K562 (cell line): ENCODE results near the gene DKK3. TPM values are rescaled to one million over a fixed set of nuclear protein-coding genes. Genes with fewer than 3 reads are reported as not detected.

Source experiments
- ATAC-seq: fragments of 200-7000 bp; cut with Tn5 transposase; 3 replicates; pipeline ENCODE4 v1.9.1; 2020; ENCODE audit warnings: moderate library complexity
- BruUV-seq: library from RNA; stranded (reverse); fragments of 400-500 nt; replicated peaks from 2 replicates; lab custom pipeline; 2021; lab: Mats Ljungman, UMichigan
- CTCF ChIA-PET: fragments of 300-600 bp; formaldehyde crosslinking; extraction: SDS; loops from one replicate; lab custom pipeline; 2021; ENCODE audit warnings: low intra/inter-chr PET ratio; lab: Yijun Ruan, JAX
- POLR2A ChIA-PET: fragments of 300-600, 350-650 bp; sonication (Branson Sonifier 250); formaldehyde crosslinking; extraction: SDS; loops from one replicate; lab custom pipeline; 2021; ENCODE audit warnings: antibody characterized with exemption, inconsistent platforms; lab: Yijun Ruan, JAX
- DNase-seq, 4 experiments: peaks; one replicate each; pipeline versions ENCODE4 v3.0.0 to v3.0.0-alpha.2; 2011 to 2018; ENCODE audit warnings: low spot score in 3 of 4, mixed read lengths in 3 of 4; ENCODE audit errors: extremely low read depth in 1 of 4
- FAIRE-seq: peaks from 2 replicates; lab custom pipeline; 2011; peaks lifted over from hg19 to GRCh38; lab: Jason Lieb, UNC
- H2AFZ ChIP-seq: 2 replicates; pipeline ENCODE4 v1.6.0; 2011; ENCODE audit warnings: low read depth, low read length, control low read depth, inconsistent platforms
- H3K27ac ChIP-seq: fragments of 200-600 bp; 3 replicates; pipeline ENCODE4 v1.8.0; 2011; ENCODE audit warnings: low read depth, mild to moderate bottlenecking, control low read depth, inconsistent platforms, low read length, moderate library complexity, mixed read lengths; ENCODE audit errors: extremely low read depth
- H3K27me3 ChIP-seq, 2 experiments: fragments of 300-600 bp in 1 of 2; 2 replicates in 1 of 2; 3 replicates in 1 of 2; pipeline versions ENCODE4 v1.6.0 to v1.8.0; 2011; ENCODE audit warnings: inconsistent platforms in 2 of 2, low read length in 2 of 2, mild to moderate bottlenecking in 1 of 2, mixed read lengths in 1 of 2, moderate library complexity in 1 of 2; ENCODE audit not compliant: control insufficient read depth in 2 of 2, insufficient read depth in 2 of 2
- H3K36me3 ChIP-seq: fragments of 300-600 bp; 3 replicates; pipeline ENCODE4 v1.8.0; 2011; ENCODE audit warnings: mild to moderate bottlenecking, low read length, inconsistent platforms; ENCODE audit not compliant: control insufficient read depth, insufficient read depth
- H3K4me1 ChIP-seq, 2 experiments: fragments of 200-600 bp in 1 of 2; replicated peaks in 1 of 2; 2 replicates in 1 of 2; 3 replicates in 1 of 2; pipeline versions ENCODE4 v1.5.1 to v1.8.0; 2011; ENCODE audit warnings: inconsistent platforms in 2 of 2, low read length in 2 of 2, mild to moderate bottlenecking in 1 of 2, mixed read lengths in 1 of 2, moderate library complexity in 1 of 2; ENCODE audit not compliant: control insufficient read depth in 2 of 2, insufficient read depth in 2 of 2
- H3K4me2 ChIP-seq: 2 replicates; pipeline ENCODE4 v1.6.1; 2011; ENCODE audit warnings: low read length, control low read depth, inconsistent platforms, mixed read lengths; ENCODE audit not compliant: insufficient read depth
- H3K4me3 ChIP-seq: fragments of 200-600 bp; sonication (generic), shearing (Covaris generic); 2 replicates; pipeline ENCODE4 v1.5.1; 2016; ENCODE audit warnings: control low read depth, inconsistent platforms
- H3K79me2 ChIP-seq: fragments of 200-600 bp; 3 replicates; pipeline ENCODE4 v1.8.0; 2011; ENCODE audit warnings: low read length, inconsistent platforms; ENCODE audit not compliant: control insufficient read depth, insufficient read depth
- H3K9ac ChIP-seq, 2 experiments: 2 replicates each; pipeline versions ENCODE4 v1.6.0 to v1.6.1; 2011; ENCODE audit warnings: low read depth in 2 of 2, low read length in 2 of 2, control low read depth in 1 of 2, inconsistent platforms in 1 of 2, mild to moderate bottlenecking in 1 of 2, mixed read lengths in 1 of 2; ENCODE audit not compliant: insufficient read depth in 1 of 2
- H3K9me1 ChIP-seq: one replicate; pipeline ENCODE4 v1.6.0; 2011; ENCODE audit warnings: inconsistent platforms, mild to moderate bottlenecking, low read length, moderate library complexity; ENCODE audit not compliant: control insufficient read depth, insufficient read depth
- H3K9me3 ChIP-seq: replicated peaks from 2 replicates; pipeline ENCODE4 v1.5.1; 2011; ENCODE audit warnings: low read depth, low read length, inconsistent platforms; ENCODE audit not compliant: control insufficient read depth, insufficient read depth
- H4K20me1 ChIP-seq: replicated peaks from 2 replicates; pipeline ENCODE4 v1.6.1; 2011; ENCODE audit warnings: low read length, inconsistent platforms, mixed read lengths; ENCODE audit not compliant: control insufficient read depth, insufficient read depth
- MYC ChIP-seq, 2 experiments: fragments of 250-450 bp in 1 of 2; sonication (Bioruptor Pico) in 1 of 2; IDR thresholded peaks; 2 replicates each; pipeline versions ENCODE4 v1.5.1 to v1.6.1; 2012 to 2021; ENCODE audit warnings: low read depth in 2 of 2, borderline replicate concordance in 1 of 2, improper control_type of control experiment in 1 of 2, low read length in 1 of 2, mild to moderate bottlenecking in 1 of 2, moderate library complexity in 1 of 2
- WGBS: fragments of 100-300 bp; shearing (Covaris generic); methylation state at CpG from one replicate; pipeline ENCODE4 v1.1.6; 2016; ENCODE audit warnings: low coverage, mixed read lengths; ENCODE audit not compliant: insufficient coverage; ENCODE audit errors: missing lambda C conversion rate; 5-methylcytosine and 5-hydroxymethylcytosine counted together
- in situ Hi-C: fragments of 300-500 bp; cut with MboI; formaldehyde crosslinking; loops from 4 replicates; pipeline ENCODE4 v1.15.0; 2018; ENCODE audit warnings: inconsistent platforms, mixed read lengths
- intact Hi-C: fragments of 100-400 bp; cut with micrococcal nuclease; formaldehyde crosslinking; loops from 2 replicates; pipeline ENCODE4 v1.14.2; 2022
- polyA plus RNA-seq, 8 experiments: library from polyadenylated mRNA; depleted of rRNA in 4 of 8; stranded (reverse) in 5 of 8; unstranded in 3 of 8; fragments of >200 nt; fragmentation: Nextera tagmentation in 2 of 8; fragmentation: Illumina TruSeq in 1 of 8; extraction: Ambion mirVana in 2 of 8; extraction: Trizol in 1 of 8; gene quantifications; 2 replicates each; pipeline versions ENCODE4 v1.2.1 to v1.2.3, GENCODE V29; 2011 to 2014; ENCODE audit warnings: inconsistent platforms in 1 of 8, missing spikeins in 1 of 8
- total RNA-seq, 7 experiments: library from RNA; depleted of rRNA in 6 of 7; stranded (reverse); fragments of >200 nt in 6 of 7; fragmentation: Illumina TruSeq in 2 of 7; extraction: Trizol in 2 of 7; gene quantifications; 2 replicates each; pipeline versions ENCODE4 v1.2.1 to v1.2.3, GENCODE V29; 2011 to 2021; ENCODE audit warnings: low replicate concordance in 1 of 7

The DKK3 gene
- total and polyA plus RNA-seq, 9 of the 15 experiments (the other 6 are each of a cell fraction or from before 2014, with no cell fraction given), result 0.14 to 0.85 (median 0.38) TPM; not detected in 6

DNA sequence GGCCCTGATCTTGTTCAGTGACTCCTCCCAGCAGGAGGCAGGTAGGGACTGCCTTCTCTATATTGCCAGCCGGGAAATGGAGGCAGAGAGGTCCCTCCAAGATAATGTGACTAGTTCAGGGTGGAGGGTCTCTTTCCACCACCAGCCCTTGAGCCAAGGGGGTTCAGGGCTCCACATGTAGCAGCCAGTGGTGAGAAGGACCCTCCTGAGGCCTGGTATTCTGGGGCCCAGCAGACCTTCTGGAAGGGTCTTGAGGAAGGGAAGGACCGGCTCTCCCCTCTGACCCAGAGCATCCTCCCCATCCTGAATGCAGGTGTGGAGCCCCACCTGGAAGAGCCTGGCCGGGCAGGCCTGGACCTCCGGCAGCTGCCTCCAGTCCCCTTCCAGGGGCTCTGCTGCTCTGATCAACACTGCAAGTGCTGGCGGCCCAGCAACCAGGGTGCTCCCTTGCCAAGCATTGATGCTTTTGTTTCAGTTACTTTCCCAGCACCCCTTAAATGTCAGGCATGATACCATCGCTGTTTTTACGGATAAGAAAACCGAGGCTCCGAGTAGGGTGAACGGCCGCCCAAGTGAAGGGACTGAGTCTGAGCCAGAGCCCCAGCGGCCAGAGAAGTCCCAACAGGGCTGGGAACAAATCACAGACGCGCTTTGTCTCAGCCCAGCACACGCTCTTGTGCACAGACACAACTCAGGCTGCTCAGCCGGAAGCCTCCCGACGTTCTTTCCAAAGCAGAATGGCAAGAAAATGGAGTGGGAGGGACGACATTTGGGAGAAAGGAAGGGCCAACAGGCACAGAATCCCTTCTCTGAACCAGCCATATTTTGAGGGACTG lies 38.8 kb downstream of the DKK3 start:
- CTCF ChIA-PET, result no interaction called here
- no peak for TF ChIP-seq MYC (IDR thresholded peaks at IDR 0.05; ENCODE audit: low read depth, low read length)
- no peak for TF ChIP-seq MYC (CRISPR knock-in tag; IDR thresholded peaks at IDR 0.05; ENCODE audit: borderline replicate concordance, low read depth)
- TF ChIP-seq, all 486 proteins: peak for 0
- no TSS peak for BruUV-seq
- intact Hi-C loops, result loop anchor here (5.0 kb wide), 1 partner anchor 73 kb away; no protein-coding TSS in a partner anchor
- no peaks in the 10 kb centered on the region for H3K9me1 ChIP-seq
- DNase-seq (no peak), FAIRE-seq (no peak), ATAC-seq (no peak)
- H3K9ac ChIP-seq, result 0 out of 4 replicates have a peak overlapping the region, but pooled peaks of 1 of the 2 experiments have one; percentile 3
- peaks cover 35 to 85% of the 10 kb centered on the region in 2 experiments; a peak in 4 of 5 replicates for H3K27me3 ChIP-seq
- H3K4me1 ChIP-seq, result peaks cover 0 to 12% of the 10 kb centered on the region in 2 experiments; a peak in 2 of 5 replicates
- no peaks in the 10 kb centered on the region for H3K36me3 ChIP-seq
- H3K9me3 ChIP-seq, result no peaks in the 10 kb centered on the region
- H2AFZ ChIP-seq, result no peak overlapping the region
- H3K4me2 ChIP-seq, result no peak overlapping the region
- no peak overlapping the region for H3K4me3 ChIP-seq
- no peak overlapping the region for H3K27ac ChIP-seq
- 0 out of 2 replicates have a peak, but pooled peaks cover 10% of the 10 kb centered on the region for H4K20me1 ChIP-seq
- 6% methylated on average over 17 of the region's 19 CpGs for WGBS
- POLR2A ChIA-PET, result interaction anchor here (1.4 kb wide), 1 partner anchor 10 kb away, joined by 4 read pairs; no protein-coding TSS in a partner anchor
- no peaks in the 10 kb centered on the region for H3K79me2 ChIP-seq
- in situ Hi-C loops, result no loop called here
